G401.6 (cell line): ENCODE results near the gene SAMSN1.
"Not testable (repeated sequence)": the region's sequence is repeated elsewhere in the genome, so short reads cannot be mapped to it uniquely, and the experiment has no call there.

Experiments used
- FAIRE-seq: peaks from 2 replicates; lab custom pipeline; 2012; peaks lifted over from hg19 to GRCh38; lab: Jason Lieb, UNC

The SAMSN1 gene

GRCh38 chr21:14566894-14567293, 20.8 kb upstream of the SAMSN1 start:
- no peak for FAIRE-seq

DNA sequence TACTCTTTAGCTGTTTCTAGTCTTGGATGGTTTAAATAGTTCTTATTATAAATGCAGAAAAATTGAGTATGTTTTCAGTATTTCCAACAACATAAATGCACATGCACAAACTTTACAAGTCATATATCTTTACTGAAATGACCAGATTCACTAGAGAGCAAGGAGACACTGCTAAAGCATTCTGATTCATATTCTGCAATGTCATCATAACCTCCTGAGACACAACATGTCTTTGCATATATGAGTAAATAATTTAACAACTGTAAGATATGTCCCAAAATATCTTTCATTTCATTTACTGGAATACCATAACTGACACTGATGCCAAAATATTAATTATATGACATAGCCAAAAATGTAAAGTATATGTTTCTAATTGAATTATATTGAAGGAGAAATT, 16.8 kb upstream of the SAMSN1 start:
- no peak for FAIRE-seq

DNA sequence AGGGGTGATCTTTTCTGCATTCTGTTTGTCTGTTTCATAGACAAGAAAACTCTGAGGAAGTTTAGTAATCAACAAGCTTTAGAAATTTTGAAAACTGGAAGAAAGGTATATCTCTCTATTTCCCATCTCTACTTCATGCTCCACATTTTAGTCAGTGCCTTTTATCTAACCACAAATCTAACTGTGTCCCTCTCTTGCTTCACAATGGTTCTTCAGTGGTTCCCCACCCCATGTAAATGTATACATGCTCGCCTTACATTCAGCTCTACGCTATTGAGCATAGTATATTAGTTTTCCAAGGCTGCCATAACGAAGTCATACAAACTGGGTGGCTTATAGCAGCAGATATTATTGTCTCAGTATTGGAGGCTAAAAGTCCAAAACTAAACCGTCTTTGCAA, 14.4 kb upstream of the SAMSN1 start:
- no peak for FAIRE-seq

DNA sequence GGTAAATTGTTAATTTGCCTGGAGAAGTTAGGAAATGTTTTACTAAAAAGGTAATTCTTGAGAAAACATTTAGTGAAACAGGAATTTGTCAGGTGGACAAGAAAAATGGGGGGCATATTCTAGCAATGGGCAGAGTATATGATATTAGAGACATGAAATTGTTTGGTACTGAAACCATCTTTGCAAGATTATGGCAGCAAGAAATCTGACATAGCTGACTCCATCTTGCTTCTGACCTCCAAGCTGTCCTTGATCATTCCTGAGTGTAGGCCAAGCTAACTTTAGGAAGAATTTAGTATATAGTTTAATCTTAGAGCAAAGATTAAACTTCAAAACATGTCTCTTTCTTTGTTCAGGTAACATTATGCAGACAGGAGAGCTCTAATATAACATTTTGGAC, 14.0 kb upstream of the SAMSN1 start:
- no peak for FAIRE-seq

DNA sequence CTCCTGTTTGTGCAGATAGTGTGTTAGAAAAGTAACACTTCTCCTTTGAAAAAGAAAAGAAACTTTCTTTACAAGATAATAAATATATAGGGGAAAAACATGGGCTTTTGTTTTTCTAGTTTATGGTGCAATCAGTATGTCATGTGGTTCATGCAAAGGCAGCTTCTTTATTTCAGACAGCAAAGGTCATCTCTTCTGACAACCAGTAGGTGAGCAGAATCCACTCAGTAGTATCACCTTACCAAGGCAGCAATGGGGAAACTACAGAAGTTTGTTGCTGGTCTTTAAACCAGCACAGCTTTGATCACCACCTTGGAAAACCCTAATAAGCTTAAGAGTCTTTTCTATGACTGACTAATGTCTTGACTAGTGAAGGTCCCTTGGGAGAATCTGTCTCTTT, 13.0 kb upstream of the SAMSN1 start:
- FAIRE-seq = no peak

DNA sequence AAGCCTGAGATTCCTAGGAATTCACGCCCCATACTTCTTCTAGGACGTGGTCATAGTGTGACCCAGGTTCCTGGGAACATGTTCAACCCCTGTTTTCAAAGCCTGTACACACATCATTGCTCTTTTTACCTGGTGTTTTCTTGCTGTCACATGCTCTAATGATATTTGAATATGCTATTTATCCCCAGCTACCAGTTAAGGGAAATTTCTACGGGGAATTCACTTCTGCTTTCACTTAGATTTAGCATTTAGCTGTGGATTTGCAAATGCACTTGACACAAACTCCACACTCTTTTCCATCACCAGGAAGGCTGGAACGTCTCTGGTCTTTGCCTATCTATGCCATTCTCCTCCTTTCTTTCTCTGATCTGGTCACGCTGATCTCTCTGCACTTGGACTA, 11.3 kb upstream of the SAMSN1 start:
- FAIRE-seq = no peak

- FAIRE-seq = no peak
These were observed 8.8 kb upstream of the SAMSN1 start for GRCh38 chr21:14554948-14555347.

DNA sequence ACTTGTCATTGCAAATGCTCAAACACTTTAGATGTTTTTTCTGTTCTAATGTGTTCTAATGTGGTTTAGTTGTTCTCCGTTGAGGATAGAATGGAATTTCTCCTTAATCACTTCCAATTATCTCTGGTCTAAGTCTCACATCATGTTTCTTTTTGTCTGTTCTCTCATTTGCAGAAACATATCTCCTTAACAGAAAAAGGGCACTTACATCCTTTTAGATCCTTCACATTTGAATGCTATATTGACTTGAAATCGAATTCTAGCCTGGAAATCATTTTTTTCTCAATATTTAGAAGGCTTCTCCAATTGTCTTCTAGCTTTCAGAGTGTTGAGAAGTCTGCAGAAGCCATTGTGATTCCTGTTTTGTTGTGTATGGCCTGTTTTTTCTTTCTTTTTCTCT, 7.3 kb upstream of the SAMSN1 start:
- no peak for FAIRE-seq

DNA sequence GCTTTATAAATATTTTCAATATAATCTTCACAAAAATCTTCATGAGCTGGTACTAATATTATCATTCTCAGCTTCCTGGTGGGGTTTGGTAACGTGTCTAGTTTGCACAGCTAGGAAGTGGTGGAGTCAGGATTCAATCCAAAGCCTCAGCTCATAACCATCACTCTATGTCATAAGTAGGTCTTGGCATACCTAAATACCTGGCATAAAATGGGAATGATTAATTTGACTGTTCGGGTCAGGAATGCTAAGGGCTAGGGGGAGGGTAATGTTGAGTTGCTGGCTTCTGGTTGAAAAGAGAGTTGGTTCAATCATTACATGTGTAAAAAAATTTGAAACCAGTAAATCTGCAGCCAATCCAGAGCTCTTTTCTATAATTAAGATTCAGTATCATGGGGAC, 5.6 kb upstream of the SAMSN1 start:
- FAIRE-seq = no peak

GRCh38 chr21:14550135-14550534, 4.0 kb upstream of the SAMSN1 start:
- FAIRE-seq = no peak

DNA sequence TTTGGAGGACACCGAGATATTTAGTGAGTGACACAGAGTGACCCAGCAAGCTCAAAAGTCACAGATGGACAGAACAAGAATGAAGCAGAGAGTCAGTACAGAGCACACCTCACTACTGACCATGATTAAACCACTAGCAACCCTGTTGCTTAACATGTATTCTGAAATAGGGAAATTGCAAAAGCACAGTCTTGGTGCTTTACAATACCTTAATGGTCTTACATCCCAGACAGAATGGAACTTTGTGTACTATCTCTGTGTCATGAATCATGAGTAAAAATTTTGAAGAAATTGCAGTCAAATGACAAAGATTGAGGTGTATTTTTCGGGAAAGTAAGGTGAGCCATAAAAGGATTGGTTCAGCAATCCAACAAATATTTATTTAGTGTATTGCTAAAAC, 2.7 kb upstream of the SAMSN1 start:
- no peak for FAIRE-seq

GRCh38 chr21:14547834-14548513, 1.9 kb upstream of the SAMSN1 start:
- FAIRE-seq = no peak

DNA sequence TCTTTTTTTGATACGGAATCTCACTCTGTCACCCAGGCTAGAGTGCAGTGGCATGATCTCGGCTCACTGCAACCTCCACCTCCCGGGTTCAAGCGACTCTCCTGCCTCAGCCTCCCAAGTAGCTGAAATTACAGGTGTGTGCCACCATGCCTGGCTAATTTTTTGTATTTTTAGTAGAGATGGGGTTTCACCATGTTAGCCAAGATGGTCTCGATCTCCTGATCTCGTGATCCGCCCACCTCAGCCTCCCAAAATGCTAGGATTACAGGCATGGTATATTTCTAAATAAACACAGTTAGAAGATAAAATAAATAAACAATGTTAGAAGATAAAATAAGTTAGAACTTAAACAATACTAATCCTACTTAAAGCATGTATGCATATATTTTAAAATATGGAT, 604 bp upstream of the SAMSN1 start:
- FAIRE-seq = not testable (repeated sequence)

DNA sequence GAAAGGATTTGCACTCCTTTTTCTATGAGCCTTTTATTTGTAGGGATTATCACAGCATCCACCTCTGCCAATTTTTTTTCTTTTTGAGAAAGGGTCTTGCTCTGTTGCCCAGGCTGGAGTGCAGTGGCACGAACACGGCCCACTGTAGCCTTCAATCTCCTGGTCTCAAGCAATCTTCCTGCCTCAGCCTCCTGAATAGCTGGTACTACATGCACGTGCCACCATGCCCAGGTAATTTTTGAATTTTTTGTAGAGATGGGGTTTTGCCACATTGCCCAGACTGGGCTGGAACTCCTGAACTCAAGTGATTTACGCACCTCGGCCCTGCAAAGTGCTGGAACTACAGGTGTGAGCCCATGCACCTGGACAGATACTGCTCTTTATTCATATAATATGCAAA, 2.1 kb downstream of the SAMSN1 start:
- FAIRE-seq = no peak

GRCh38 chr21:14542638-14543037, 3.5 kb downstream of the SAMSN1 start:
- no peak for FAIRE-seq

DNA sequence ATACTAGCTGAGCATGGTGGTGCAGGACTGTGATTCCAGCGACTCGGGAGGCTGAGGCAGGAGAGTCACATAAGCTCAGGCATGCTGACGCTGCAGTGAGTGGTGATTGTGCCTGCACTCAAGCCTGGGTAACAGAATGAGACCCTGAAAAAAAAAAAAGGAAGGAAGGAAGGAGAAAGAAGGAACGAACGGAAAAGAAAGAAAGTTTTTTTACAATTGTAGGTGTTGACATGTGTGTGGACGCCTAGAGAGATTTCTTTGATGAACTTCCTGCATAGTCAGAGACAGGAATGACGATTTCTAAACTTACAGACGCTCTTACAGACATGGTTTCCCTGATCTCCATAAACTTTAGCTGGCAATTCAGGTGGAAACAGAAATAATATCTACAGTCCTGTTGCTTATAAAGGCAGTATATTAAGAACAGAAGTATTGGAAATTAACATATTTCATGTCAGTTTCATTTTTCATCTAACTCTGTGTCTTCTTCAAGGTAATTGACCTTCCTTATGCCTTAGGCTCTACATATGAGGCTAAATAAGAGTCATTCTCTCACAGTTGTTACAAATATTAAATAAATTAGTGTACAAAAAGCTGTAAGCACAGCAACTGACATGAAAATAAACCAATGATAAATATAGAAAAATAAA, 4.1 kb downstream of the SAMSN1 start:
- FAIRE-seq = no peak

GRCh38 chr21:14538483-14538882, 7.6 kb downstream of the SAMSN1 start:
- no peak for FAIRE-seq

DNA sequence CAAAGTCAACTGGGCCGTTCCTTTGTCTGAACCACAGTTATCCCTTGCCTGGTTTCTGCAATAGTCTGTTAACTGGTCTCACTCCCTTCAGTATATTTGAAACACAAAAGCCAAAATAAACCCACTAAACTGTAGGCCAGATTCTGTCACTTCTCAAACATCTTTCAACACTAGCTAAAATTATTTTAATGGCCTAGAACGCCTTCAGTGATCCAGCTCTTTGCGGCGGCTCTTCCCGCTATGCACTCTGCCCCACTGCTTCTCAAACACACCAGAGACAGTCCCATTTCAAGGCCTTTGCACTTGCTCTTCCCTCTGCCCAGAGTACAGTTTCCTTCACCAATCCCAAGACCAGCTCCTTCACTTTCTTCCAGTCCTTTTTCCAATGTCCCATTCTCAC, 9.2 kb downstream of the SAMSN1 start:
- FAIRE-seq = no peak

GRCh38 chr21:14535702-14536101, 10.4 kb downstream of the SAMSN1 start:
- no peak for FAIRE-seq

- FAIRE-seq = no peak
These were observed 12.4 kb downstream of the SAMSN1 start for GRCh38 chr21:14533499-14534428.

- FAIRE-seq = no peak
These were observed 14.3 kb downstream of the SAMSN1 start for GRCh38 chr21:14531757-14532316.

DNA sequence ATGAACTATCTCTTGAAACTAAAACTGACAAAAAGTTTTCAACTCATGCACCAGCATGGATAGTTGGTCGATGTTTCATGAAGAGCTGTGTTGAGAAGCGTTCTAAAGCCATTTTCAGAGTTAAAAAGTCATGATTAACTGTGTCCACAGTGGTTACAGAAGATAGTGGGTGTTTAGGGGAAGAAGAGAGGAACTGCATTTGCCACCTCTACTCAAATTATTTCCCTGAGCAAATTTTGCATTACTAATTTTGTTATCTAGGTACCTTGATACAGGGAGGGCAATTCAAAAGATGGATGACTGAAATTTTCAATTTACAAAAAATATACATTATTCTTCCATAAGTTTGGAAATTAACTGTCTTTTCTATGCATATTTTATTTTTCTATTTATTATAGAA, 15.5 kb downstream of the SAMSN1 start:
- no peak for FAIRE-seq

DNA sequence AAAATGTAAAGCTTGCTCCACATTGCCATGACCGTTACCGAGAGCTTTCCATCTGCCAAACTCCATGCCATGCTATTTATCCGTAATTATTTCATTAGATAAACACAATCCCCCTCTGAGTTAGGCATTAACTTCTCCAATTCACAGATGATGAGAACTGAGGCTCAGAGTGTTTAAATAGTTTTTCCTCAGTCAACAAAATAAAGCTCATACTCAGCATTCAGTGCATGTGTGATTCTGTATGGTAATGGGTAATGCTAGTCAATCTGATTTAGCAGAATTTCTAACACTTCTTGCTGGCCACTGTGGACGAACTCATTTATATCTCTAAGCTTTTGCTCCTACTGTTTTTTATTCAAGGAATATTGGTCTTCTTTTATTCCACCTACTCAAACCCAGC, 17.3 kb downstream of the SAMSN1 start:
- no peak for FAIRE-seq
